KMS-11 (cell line): ENCODE data around the gene MAML3.

Experiments used
- H2AFZ ChIP-seq: fragments of 200-600 bp; sonication (generic); 2 replicates; pipeline ENCODE4 v1.6.1; 2016; ENCODE audit warnings: antibody characterized with exemption, mixed run types, low read depth
- H3K27ac ChIP-seq: fragments of 200-600 bp; sonication (generic); 2 replicates; pipeline ENCODE4 v1.6.1; 2016; ENCODE audit warnings: mild to moderate bottlenecking, mixed run types
- H3K27me3 ChIP-seq: fragments of 200-600 bp; sonication (generic); 2 replicates; pipeline ENCODE4 v1.6.1; 2017; ENCODE audit warnings: mild to moderate bottlenecking, low read depth, mixed run types, moderate library complexity; ENCODE audit not compliant: insufficient read depth
- H3K36me3 ChIP-seq: fragments of 200-600 bp; sonication (generic); 2 replicates; pipeline ENCODE4 v1.6.1; 2017; ENCODE audit warnings: mild to moderate bottlenecking, mixed run types; ENCODE audit not compliant: insufficient read depth
- H3K4me1 ChIP-seq: fragments of 200-600 bp; sonication (generic); 2 replicates; pipeline ENCODE4 v1.6.1; 2016; ENCODE audit warnings: mild to moderate bottlenecking, low read depth, mixed run types; ENCODE audit not compliant: poor library complexity, severe bottlenecking
- H3K4me2 ChIP-seq: fragments of 200-600 bp; sonication (generic); 2 replicates; pipeline ENCODE4 v1.7.0; 2016; ENCODE audit warnings: mild to moderate bottlenecking, mixed run types
- H3K4me3 ChIP-seq: fragments of 200-600 bp; sonication (generic); IDR thresholded peaks from 2 replicates; pipeline ENCODE4 v1.6.1; 2017; ENCODE audit warnings: low read depth, low read length, mixed read lengths; ENCODE audit not compliant: insufficient read depth
- H3K79me2 ChIP-seq: fragments of 200-600 bp; sonication (generic); 2 replicates; pipeline ENCODE4 v1.6.1; 2016; ENCODE audit warnings: low read depth, mixed run types; ENCODE audit not compliant: insufficient read depth
- H3K9ac ChIP-seq: fragments of 200-600 bp; sonication (generic); 2 replicates; pipeline ENCODE4 v1.6.1; 2016; ENCODE audit warnings: mild to moderate bottlenecking, mixed run types
- H4K20me1 ChIP-seq: fragments of 200-600 bp; sonication (generic); 2 replicates; pipeline ENCODE4 v1.6.1; 2016; ENCODE audit warnings: mild to moderate bottlenecking, mixed run types; ENCODE audit not compliant: insufficient read depth
- CTCF ChIP-seq: fragments of 200-600 bp; sonication (generic); conservative IDR thresholded peaks from 2 replicates; pipeline ENCODE4 v1.6.1; 2017; ENCODE audit warnings: low read depth, mild to moderate bottlenecking, antibody characterized with exemption, low read length, moderate library complexity, mixed read lengths

Gene MAML3

GRCh38 chr4:139858436-139859205 is 295.4 kb downstream of the MAML3 start:
- Histone ChIP-seq H4K20me1 (no peaks in the 10 kb centered on the region), H3K4me1 (no peaks in the 10 kb centered on the region), H3K27me3 (no peaks in the 10 kb centered on the region), H3K36me3 (no peaks in the 10 kb centered on the region), H3K4me3 (no peak overlapping the region), H3K27ac (no peak overlapping the region), H3K9ac (no peak overlapping the region), H3K4me2 (no peak overlapping the region), H3K79me2 (no peaks in the 10 kb centered on the region), H2AFZ (no peak overlapping the region)
- TF ChIP-seq CTCF = no peak

- Histone ChIP-seq H3K79me2 (no peaks in the 10 kb centered on the region), H3K9ac (no peak overlapping the region), H4K20me1 (no peaks in the 10 kb centered on the region), H3K4me3 (no peak overlapping the region), H3K27ac (no peak overlapping the region), H3K36me3 (no peaks in the 10 kb centered on the region), H3K4me2 (no peak overlapping the region), H2AFZ (no peak overlapping the region), H3K4me1 (no peaks in the 10 kb centered on the region), H3K27me3 (no peaks in the 10 kb centered on the region)
- no peak for TF ChIP-seq CTCF
Observed at GRCh38 chr4:139857977-139858376, 296.0 kb downstream of the MAML3 start.

- Histone ChIP-seq H2AFZ (no peak overlapping the region), H3K36me3 (no peaks in the 10 kb centered on the region), H3K79me2 (no peaks in the 10 kb centered on the region), H3K27ac (no peak overlapping the region), H3K9ac (no peak overlapping the region), H3K4me3 (no peak overlapping the region), H4K20me1 (no peaks in the 10 kb centered on the region), H3K4me1 (no peaks in the 10 kb centered on the region), H3K4me2 (no peak overlapping the region), H3K27me3 (no peaks in the 10 kb centered on the region)
- no peak for TF ChIP-seq CTCF
Observed at GRCh38 chr4:139857021-139857420, 297.0 kb downstream of the MAML3 start.

- Histone ChIP-seq H3K4me3 (no peak overlapping the region), H2AFZ (no peak overlapping the region), H3K36me3 (no peaks in the 10 kb centered on the region), H3K4me2 (no peak overlapping the region), H3K9ac (no peak overlapping the region), H3K79me2 (no peaks in the 10 kb centered on the region), H4K20me1 (no peaks in the 10 kb centered on the region), H3K4me1 (no peaks in the 10 kb centered on the region), H3K27me3 (no peaks in the 10 kb centered on the region), H3K27ac (no peak overlapping the region)
- no peak for TF ChIP-seq CTCF
Observed at GRCh38 chr4:139854668-139855403, 299.1 kb downstream of the MAML3 start.
